Stimulated activated memory B cell treated with anti-CD40 and anti-IgM and Interleukin-4, amounts not matched to agents 10 μg/mL and 1 μg/mL and 100 μg/mL, for 72 hours (primary cell): ENCODE measurements around the gene AMBRA1.
A peak's percentile ranks its signal among the peaks of the same experiment; 100 is the strongest.

Experiments used
- ATAC-seq: fragments of 150-1000 bp; cut with Tn5 transposase; 2 replicates; pipeline ENCODE4 v1.10.0; 2021
- H3K27ac Mint-ChIP-seq: one replicate; pipeline ENCODE4 v1.8.0; 2022; ENCODE audit warnings: mild to moderate bottlenecking, mixed read lengths
- H3K27me3 Mint-ChIP-seq: one replicate; pipeline ENCODE4 v1.8.0; 2022; ENCODE audit warnings: mixed read lengths
- H3K36me3 Mint-ChIP-seq: one replicate; pipeline ENCODE4 v1.8.0; 2022; ENCODE audit warnings: mixed read lengths
- H3K4me1 Mint-ChIP-seq: one replicate; pipeline ENCODE4 v1.8.0; 2022; ENCODE audit warnings: mixed read lengths
- H3K4me3 Mint-ChIP-seq: one replicate; pipeline ENCODE4 v1.8.0; 2022; ENCODE audit warnings: mild to moderate bottlenecking, moderate library complexity, mixed read lengths
- H3K9me3 Mint-ChIP-seq: one replicate; pipeline ENCODE4 v1.8.0; 2022; ENCODE audit warnings: mixed read lengths

Gene AMBRA1

DNA sequence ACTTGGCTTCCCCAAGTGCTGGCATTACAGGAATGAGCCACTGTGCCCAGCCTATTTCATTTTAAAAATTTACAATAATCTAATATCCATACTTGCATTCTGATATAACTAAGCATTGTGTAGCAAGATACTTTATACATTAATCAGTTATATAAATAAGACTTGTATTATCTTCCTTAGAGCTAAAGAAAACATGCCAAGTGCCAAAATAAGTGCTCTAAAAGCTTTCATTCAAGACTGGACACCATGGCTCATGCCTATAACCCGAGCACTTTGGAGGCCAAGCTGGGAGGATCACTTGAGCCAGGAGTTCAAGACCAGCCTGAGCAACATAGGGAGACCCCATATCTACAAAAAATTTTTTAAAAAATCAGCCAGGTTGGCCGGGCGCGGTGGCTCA, 123.9 kb downstream of the AMBRA1 start:
- Mint-ChIP-seq H3K36me3 (peaks cover 27% of the 10 kb centered on the region), H3K9me3 (no peaks in the 10 kb centered on the region), H3K27me3 (no peaks in the 10 kb centered on the region), H3K27ac (no peak overlapping the region), H3K4me1 (peaks cover 5% of the 10 kb centered on the region), H3K4me3 (no peak overlapping the region)
- no peak for ATAC-seq

DNA sequence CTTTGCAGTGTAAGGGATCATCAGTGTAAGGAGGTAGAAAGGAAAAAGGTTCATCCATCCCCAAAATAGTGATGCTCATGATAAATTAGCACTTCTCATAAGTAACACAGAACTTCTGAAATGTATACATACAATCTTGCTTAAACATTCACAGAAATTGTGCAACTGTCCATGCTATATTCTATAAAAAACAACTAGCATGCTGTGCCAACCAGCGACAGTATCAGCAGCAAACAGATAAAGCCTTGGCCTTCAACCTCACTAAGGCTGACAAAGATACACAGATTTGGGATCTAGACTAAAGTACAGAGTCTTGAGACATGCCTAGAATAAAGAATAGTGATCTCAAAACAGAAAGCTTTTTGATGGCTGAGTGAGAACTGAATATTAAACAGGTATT, 128.1 kb downstream of the AMBRA1 start:
- Mint-ChIP-seq H3K4me3 (no peak overlapping the region), H3K27me3 (no peaks in the 10 kb centered on the region), H3K9me3 (no peaks in the 10 kb centered on the region), H3K27ac (no peak overlapping the region), H3K4me1 (peaks cover 6% of the 10 kb centered on the region), H3K36me3 (peaks cover 35% of the 10 kb centered on the region)
- no peak for ATAC-seq

DNA sequence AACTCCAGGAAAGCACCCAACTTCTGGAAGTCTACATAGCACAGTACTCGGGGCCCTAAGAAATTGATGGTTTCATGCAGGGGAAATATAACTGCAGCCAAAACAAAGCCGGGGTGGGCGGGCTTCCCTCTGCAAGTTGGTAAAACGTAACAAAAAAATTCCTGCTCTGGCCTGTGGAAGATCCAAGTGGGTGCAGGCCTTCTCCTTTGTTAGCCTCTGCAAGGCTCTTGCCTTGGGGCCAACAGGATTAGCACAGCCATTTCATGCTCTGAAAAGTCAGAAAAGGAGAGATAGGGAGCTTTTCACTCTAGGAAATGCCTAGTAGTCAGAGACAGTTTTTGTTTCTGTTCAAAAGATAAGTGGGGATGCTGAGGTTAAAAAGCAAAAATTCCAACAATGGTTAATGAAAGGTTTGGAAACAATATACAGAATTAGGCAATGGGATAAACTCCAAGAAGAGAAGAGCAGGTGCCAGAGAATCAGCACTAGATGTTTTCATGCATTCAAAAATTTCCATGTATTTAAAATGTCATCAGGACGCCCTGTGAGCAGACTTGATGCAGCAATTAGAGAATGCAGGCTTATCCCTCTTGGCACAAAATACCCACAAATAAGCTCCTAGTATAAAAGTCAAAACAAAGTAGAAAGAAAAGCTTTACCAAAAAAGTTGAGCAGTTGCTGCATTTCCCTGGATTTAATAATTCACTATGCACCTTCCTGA, 130.0 kb downstream of the AMBRA1 start:
- peaks cover 32% of the 10 kb centered on the region for H3K36me3 Mint-ChIP-seq
- no peaks in the 10 kb centered on the region for H3K9me3 Mint-ChIP-seq
- ATAC-seq: no peak
- no peak overlapping the region for H3K27ac Mint-ChIP-seq
- H3K4me3 Mint-ChIP-seq: no peak overlapping the region
- peaks cover 6% of the 10 kb centered on the region for H3K4me1 Mint-ChIP-seq
- H3K27me3 Mint-ChIP-seq: no peaks in the 10 kb centered on the region

DNA sequence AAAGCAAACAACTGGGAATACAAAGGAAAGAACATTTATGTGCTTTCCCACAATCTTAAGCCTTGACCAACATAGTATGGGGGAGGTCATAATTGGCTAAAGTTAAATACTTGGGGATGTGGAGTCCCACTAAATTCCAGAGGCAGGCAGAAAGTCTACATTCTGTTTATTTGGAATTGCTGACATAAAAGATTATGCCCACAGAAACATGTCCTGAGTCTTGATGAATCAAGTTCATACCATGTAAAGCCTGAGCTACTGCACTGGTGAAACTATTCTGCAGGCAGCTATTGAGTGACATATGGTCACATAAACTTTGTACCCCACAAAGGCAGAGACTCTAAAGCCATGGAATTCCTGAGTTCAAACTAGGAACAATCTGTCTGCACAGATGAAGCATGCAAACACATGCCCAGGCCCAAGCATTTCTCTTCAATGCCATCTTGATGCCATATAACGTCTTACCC, 132.3 kb downstream of the AMBRA1 start:
- Mint-ChIP-seq H3K36me3 (peaks cover 22% of the 10 kb centered on the region), H3K4me1 (peaks cover 6% of the 10 kb centered on the region), H3K4me3 (no peak overlapping the region), H3K9me3 (no peaks in the 10 kb centered on the region), H3K27ac (no peak overlapping the region), H3K27me3 (no peaks in the 10 kb centered on the region)
- no peak for ATAC-seq

DNA sequence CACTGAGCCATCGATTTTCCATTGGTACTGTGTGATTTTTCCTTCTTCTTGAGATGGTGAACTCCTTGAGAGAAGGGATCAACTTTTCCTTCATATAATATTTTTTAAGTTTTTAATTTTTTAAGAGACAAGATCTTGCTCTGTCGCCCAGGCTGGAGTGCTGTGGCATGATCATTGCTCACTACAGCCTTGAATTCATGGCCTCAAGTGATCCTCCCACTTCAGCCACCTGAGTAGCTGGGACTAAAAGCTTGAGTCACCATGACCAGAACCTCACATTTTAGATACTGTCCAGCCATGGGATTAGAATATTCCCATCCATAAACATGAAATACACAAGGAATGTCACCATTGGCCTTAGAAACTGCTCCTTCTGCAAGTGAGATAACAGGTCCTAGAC, 135.3 kb downstream of the AMBRA1 start:
- no peak for ATAC-seq
- Mint-ChIP-seq H3K27me3 (no peaks in the 10 kb centered on the region), H3K4me1 (no peaks in the 10 kb centered on the region), H3K27ac (no peak overlapping the region), H3K4me3 (no peak overlapping the region), H3K36me3 (peaks cover 20% of the 10 kb centered on the region), H3K9me3 (no peaks in the 10 kb centered on the region)

DNA sequence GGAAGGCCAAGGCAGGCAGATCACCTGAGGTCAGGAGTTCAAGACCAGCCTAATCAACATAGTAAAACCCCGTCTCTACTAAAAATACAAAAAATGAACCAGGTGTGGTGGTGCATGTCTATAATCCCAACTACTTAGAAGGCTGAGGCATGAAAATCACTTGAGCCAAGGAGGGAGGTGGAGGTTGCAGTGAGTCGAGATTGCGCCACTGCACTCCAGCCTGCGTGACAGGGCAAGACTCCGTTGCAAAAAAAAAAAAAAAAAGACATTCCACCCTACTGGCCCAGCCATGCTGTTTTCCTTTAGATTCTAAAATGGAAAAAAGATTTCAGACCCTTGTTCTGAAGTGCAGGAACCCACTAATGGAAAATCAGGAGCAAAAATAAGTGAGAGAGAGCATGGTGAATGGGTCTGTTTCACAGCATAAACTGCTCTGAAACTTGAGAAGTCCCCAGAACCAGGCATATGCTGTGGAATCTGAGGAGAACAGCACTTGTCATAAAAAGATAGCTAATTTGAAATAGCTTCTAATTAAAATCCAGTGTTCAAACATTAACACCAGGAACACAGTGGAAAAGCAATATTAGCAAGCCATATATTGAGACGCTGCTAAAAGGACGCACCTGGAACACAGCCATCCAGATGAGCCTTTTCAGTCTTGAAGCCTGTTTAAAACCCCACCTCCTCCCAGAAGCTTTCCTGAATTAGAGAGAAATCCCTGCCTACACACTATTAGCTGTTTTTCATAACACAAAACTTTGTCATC, 136.0 kb downstream of the AMBRA1 start:
- Mint-ChIP-seq H3K27ac (no peak overlapping the region), H3K36me3 (peaks cover 20% of the 10 kb centered on the region), H3K27me3 (no peaks in the 10 kb centered on the region), H3K4me3 (no peak overlapping the region), H3K4me1 (peaks cover 4% of the 10 kb centered on the region), H3K9me3 (no peaks in the 10 kb centered on the region)
- no peak for ATAC-seq

DNA sequence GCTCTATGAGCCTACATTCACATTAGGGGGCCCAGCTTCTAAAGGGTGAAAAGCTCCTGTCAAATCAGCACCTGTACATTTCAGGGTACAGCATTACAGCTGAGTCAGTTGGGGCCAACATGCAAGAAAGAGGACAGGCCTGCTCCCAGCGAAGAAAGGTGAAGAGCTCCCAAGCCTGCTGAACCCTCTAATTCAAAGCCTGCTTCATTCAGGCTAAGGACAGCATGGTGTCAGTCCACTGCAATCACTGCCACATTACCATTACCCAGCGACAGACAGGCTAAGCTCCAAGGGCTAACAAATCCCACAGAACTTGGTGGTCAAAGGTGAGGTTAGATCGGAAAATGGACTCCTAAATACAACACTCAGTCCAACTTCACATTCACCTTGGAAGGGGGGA, 136.8 kb downstream of the AMBRA1 start:
- Mint-ChIP-seq H3K4me3 (no peak overlapping the region), H3K36me3 (peaks cover 14% of the 10 kb centered on the region), H3K27ac (no peak overlapping the region), H3K9me3 (no peaks in the 10 kb centered on the region), H3K4me1 (peaks cover 9% of the 10 kb centered on the region), H3K27me3 (no peaks in the 10 kb centered on the region)
- ATAC-seq: no peak

DNA sequence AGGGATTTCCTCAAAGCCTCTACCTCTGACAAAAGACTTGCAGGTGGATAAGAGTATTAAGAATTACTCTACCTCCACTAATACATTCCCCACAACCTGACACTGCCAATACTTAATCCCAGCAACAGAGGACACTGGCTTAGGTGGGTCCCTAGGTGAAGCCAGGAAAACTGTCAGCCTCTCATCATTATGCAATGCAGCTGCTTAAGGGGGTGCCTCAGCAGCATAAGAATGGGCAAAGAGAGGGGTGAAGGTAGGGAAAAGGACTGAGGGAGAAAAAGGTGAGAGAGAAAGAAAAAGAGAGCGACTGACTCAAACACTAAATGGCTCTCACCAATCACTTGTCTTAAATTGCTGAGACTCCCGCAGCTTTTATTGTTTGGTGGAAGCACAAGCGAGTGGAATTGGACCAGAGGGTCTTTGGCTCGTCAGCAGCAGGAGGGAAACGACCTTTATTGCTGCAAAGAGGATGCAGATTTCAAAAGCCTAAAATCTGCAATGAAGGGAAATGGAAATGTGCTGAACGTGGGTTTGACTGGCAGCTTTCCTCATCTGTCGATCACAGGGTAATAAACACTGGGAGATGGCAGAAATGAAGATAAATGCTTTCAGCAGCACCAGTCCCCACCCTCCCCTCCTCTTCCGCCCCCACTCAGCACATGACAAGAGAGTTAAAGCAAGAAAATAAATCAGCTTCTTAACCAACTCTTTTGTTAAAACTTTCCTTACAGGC, 137.4 kb downstream of the AMBRA1 start:
- Mint-ChIP-seq H3K9me3 (no peaks in the 10 kb centered on the region), H3K4me3 (no peak overlapping the region), H3K36me3 (peaks cover 11% of the 10 kb centered on the region), H3K27ac (no peak overlapping the region), H3K27me3 (no peaks in the 10 kb centered on the region), H3K4me1 (peaks cover 14% of the 10 kb centered on the region)
- no peak for ATAC-seq

DNA sequence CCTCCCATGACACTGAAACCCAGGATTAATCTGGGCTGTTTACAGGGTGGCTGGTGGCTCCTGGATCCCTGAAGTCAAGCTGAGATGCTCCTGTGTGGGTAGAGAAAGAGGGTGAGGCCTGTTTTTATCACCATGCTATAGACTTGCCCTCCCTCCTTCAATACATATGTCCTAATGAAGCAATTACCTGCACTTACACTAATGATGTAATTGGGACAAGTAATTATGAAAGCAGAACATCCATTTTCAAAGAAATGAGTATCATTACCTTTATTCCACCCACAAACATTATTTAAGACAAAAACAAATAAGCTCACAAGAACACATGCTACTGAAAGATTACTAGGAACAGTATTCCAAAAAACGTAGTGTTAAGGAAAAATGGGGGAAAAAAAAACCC, 138.0 kb downstream of the AMBRA1 start:
- ATAC-seq: no peak
- no peaks in the 10 kb centered on the region for H3K9me3 Mint-ChIP-seq
- H3K4me3 Mint-ChIP-seq: no peak overlapping the region
- no peak overlapping the region for H3K27ac Mint-ChIP-seq
- H3K27me3 Mint-ChIP-seq: no peaks in the 10 kb centered on the region
- H3K36me3 Mint-ChIP-seq: peaks cover 12% of the 10 kb centered on the region
- peaks cover 17% of the 10 kb centered on the region for H3K4me1 Mint-ChIP-seq

DNA sequence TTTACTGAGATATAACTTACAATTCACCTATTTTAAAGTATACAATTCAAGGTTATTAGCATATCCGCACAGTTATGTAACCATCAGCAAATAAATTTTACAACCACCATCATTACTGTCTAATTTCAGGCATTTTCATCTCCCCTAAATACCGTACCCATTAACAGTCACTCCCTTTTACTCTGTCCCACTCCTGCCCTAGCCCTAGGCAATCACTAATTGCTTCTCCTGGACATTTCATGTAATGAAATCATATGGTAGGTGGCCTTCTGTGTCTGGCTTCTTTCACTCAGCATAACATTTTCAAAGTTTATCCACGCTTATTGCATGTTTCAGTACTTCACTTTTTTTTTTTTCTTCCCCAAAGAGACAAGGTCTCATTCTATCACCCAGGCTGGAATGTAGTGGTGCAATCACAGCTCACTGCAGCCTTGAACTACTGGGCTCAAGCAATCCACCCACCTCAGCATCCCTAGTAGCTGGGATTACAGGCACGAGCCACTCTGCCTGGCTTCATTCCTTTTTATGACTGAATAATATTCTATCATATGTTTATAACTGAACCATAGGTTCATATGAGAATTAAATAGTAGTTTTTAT, 140.8 kb downstream of the AMBRA1 start:
- H3K4me3 Mint-ChIP-seq: no peak overlapping the region
- no peak for ATAC-seq
- H3K9me3 Mint-ChIP-seq: no peaks in the 10 kb centered on the region
- H3K4me1 Mint-ChIP-seq: peaks cover 30% of the 10 kb centered on the region
- H3K27me3 Mint-ChIP-seq: no peaks in the 10 kb centered on the region
- peaks cover 28% of the 10 kb centered on the region for H3K36me3 Mint-ChIP-seq
- no peak overlapping the region for H3K27ac Mint-ChIP-seq

DNA sequence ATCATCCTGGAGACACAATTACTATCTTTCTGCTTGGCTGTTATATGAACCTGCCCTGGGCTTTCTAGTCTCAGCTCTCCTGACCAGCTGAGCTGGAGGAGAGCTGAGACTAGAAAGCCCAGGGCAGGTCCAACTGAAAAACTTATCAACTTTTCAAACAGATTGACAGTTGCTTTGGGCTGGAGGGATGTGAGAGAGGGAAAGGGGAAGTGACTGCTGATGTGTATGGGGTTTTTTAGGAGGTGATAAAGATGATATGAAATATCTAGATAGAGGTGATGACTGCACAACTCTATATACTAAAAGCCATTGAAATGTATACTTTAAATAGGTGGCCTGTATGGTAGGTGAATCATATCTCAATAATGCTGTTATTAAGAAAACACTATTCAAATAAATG, 142.1 kb downstream of the AMBRA1 start:
- no peak overlapping the region for H3K4me3 Mint-ChIP-seq
- ATAC-seq: peak; percentile 47
- H3K9me3 Mint-ChIP-seq: no peaks in the 10 kb centered on the region
- no peaks in the 10 kb centered on the region for H3K27me3 Mint-ChIP-seq
- peaks cover 41% of the 10 kb centered on the region for H3K4me1 Mint-ChIP-seq
- H3K27ac Mint-ChIP-seq: no peak overlapping the region
- H3K36me3 Mint-ChIP-seq: peaks cover 28% of the 10 kb centered on the region

DNA sequence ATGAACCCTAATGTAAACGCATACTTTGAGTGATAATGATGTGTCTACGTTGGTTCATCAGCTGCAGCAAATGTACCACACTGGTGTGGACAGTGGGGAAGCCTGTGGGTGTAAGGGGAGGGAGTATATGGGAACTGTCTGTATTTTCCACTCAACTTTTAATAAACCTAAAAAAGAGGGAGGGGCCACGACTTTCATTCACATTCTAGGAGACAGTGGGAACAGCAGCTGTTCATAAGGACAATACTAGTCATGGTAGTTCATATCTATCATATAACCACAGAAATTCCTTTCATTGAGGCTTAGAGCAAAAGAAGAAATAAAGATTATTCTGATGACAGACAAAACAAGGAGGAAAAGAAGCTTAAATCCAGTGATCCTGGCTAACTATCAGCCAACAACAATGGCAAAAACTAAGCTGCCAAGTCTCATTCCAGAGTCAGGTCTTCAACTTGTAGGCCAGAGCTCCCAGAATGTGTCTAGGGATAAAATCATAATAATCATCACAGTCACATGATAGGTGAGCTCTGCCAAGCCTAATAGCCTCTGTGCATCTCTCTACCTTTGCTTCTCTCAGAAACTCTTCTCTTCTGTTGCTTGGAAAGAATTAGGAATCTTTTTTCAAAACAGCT, 142.9 kb downstream of the AMBRA1 start:
- ATAC-seq: no peak
- Mint-ChIP-seq H3K27me3 (no peaks in the 10 kb centered on the region), H3K4me1 (peaks cover 46% of the 10 kb centered on the region), H3K9me3 (no peaks in the 10 kb centered on the region), H3K27ac (no peak overlapping the region), H3K4me3 (no peak overlapping the region), H3K36me3 (peaks cover 27% of the 10 kb centered on the region)

DNA sequence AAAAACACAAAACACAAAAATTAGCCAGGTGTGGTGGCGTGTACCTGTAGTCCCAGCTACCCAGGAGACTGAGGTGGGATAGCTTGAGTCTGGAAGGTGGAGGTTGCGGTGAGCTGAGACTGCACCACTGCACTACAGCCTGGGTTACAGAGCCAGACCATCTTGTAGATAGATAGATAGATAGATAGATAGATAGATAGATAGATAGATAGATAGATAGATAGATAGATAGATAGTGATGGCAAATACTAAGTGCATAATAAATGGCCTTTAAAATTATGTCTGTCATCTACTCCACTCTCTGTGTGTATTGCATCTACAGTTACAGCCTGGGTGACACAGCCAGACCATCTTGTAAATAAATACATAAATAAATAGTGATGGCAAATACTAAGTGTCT, 146.3 kb downstream of the AMBRA1 start:
- H3K9me3 Mint-ChIP-seq: no peaks in the 10 kb centered on the region
- ATAC-seq: no peak
- no peak overlapping the region for H3K27ac Mint-ChIP-seq
- H3K36me3 Mint-ChIP-seq: peaks cover 38% of the 10 kb centered on the region
- no peak overlapping the region for H3K4me3 Mint-ChIP-seq
- no peaks in the 10 kb centered on the region for H3K27me3 Mint-ChIP-seq
- peaks cover 46% of the 10 kb centered on the region for H3K4me1 Mint-ChIP-seq

DNA sequence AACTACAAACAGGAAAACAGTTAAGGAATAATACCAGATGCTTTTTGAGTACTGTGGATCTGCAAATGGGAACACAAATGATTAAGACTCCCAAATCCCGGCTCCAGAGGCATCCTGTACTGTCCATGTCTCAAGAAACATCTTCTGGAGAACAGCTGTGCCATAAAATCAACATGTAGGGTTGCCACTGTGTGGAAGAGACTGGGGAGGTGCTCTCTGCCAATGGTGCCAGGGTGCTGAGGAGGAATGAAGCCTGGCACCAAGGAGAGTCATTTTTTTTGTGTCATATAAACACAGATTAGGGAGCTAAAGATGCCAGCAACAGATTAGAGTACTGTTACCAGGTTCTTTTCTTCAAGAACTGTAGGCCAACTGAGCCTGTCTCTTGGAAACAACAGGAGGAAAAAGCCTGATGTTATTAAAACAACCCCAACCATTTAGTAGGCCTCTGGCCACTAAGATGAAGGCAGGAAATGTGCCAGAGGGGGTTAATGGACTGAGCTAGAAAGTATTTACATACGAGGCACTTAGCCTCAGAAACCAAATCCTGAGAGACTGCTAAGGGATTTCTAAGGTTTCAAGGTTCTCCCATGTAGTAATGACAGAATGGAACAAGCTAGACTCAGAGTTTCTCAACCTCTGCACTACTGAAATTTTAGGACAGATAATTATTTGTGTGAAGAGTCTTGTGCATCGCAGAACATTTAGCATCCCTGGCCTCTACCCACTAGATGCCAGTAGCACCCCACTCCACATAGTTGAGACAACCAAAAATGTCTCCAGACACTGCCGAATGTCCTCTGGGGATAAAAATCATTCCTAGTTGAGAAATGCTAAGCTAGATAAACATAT, 147.7 kb downstream of the AMBRA1 start:
- Mint-ChIP-seq H3K27ac (peak overlapping the region; percentile 51), H3K36me3 (peaks cover 52% of the 10 kb centered on the region), H3K9me3 (no peaks in the 10 kb centered on the region), H3K4me3 (no peak overlapping the region), H3K4me1 (peaks cover 33% of the 10 kb centered on the region), H3K27me3 (no peaks in the 10 kb centered on the region)
- no peak for ATAC-seq
